ENCODE measurements around the gene AFF3. TPM values are rescaled to one million over a fixed set of nuclear protein-coding genes. Genes with fewer than 3 reads are reported as not detected.

Gene AFF3
- total and polyA plus RNA-seq, 10 of the 15 experiments (the other 5 are each of a cell fraction or from before 2014, with no cell fraction given) = 0.26 to 5.5 (median 3.0) TPM

- TF ChIP-seq BHLHE40 (IDR thresholded peaks at IDR 0.05; ENCODE audit: borderline replicate concordance in 1 of 2, low read depth in 2 of 2, low read length in 1 of 2) (no peak), FOXK2 (IDR thresholded peaks at IDR 0.05) (no peak), NBN (IDR thresholded peaks at IDR 0.05) (no peak), IRF3 (IDR thresholded peaks at IDR 0.05) (no peak), ETV6 (conservative IDR thresholded peaks at IDR 0.05 in 1 of 2, IDR thresholded peaks at IDR 0.05 in 1 of 2; ENCODE audit: borderline replicate concordance in 1 of 2, low read depth in 1 of 2) (no peak), MTA2 (IDR thresholded peaks at IDR 0.05; ENCODE audit: low read depth) (no peak), POLR2A (IDR thresholded peaks at IDR 0.05; ENCODE audit: low read depth, low read length) (no peak)
These were observed 236.8 kb downstream of the AFF3 start (continued) for GRCh38 chr2:99905636-99906035.

GRCh38 chr2:99905025-99905424 lies 237.4 kb downstream of the AFF3 start:
- no peaks in the 10 kb centered on the region for H3K4me1 ChIP-seq (ENCODE audit: control insufficient read depth, insufficient read depth, low read length)
- H3K36me3 ChIP-seq (ENCODE audit: control insufficient read depth in 2 of 2, insufficient read depth in 2 of 2, low read length in 1 of 2) = no peaks in the 10 kb centered on the region
- no peak overlapping the region for H3K4me3 ChIP-seq
- in situ Hi-C loops (cut with MboI) (no loop called here), intact Hi-C loops (cut with micrococcal nuclease; ENCODE audit: unreplicated experiment) (no loop called here)
- H2AFZ ChIP-seq (ENCODE audit: control insufficient read depth, low read depth, low read length) = no peak overlapping the region
- POLR2A ChIA-PET = no interaction called here
- ATAC-seq = no peak
- RAD21 ChIA-PET (ENCODE audit: unreplicated experiment) = no interaction called here
- no TSS peak for BruUV-seq (replicated peaks)
- H3K9me3 ChIP-seq (replicated peaks; ENCODE audit: control insufficient read depth, insufficient read depth, low read length) = no peaks in the 10 kb centered on the region
- no peaks in the 10 kb centered on the region; a peak in 1 of 4 replicates for H3K27me3 ChIP-seq (replicated peaks in 1 of 2; ENCODE audit: control insufficient read depth in 2 of 2, insufficient read depth in 2 of 2, low read length in 1 of 2)
- H3K9ac ChIP-seq (ENCODE audit: control insufficient read depth, insufficient read depth, low read length) = no peak overlapping the region
- DNase-seq (ENCODE audit: low read depth, low spot score) = no peak
- H3K4me2 ChIP-seq (ENCODE audit: control insufficient read depth, insufficient read depth) = no peak overlapping the region
- CTCF ChIA-PET = no interaction called here
- FAIRE-seq = no peak
- H4K20me1 ChIP-seq (ENCODE audit: control insufficient read depth, insufficient read depth) = no peaks in the 10 kb centered on the region
- no peaks in the 10 kb centered on the region for H3K79me2 ChIP-seq (ENCODE audit: control insufficient read depth, insufficient read depth, low read length)
- no peak overlapping the region for H3K27ac ChIP-seq (ENCODE audit: control insufficient read depth, insufficient read depth)
- SMC1A ChIA-PET (ENCODE audit: uncharacterized antibody, unreplicated experiment) = interaction anchor here (1.3 kb wide), 1 partner anchor 13 kb away, joined by 3 read pairs; no protein-coding TSS in a partner anchor
- 51% methylated on average over 5 of the region's 5 CpGs for WGBS (ENCODE audit: insufficient coverage, insufficient replicate concordance, low lambda C conversion rate, missing lambda C conversion rate)
- TF ChIP-seq HCFC1 (IDR thresholded peaks at IDR 0.05; ENCODE audit: low read length) = no peak
- no peak for TF ChIP-seq MTA2 (IDR thresholded peaks at IDR 0.05; ENCODE audit: low read depth)
- no peak for TF ChIP-seq GATAD2B (conservative IDR thresholded peaks at IDR 0.05; ENCODE audit: low read depth)
- TF ChIP-seq RAD21 (IDR thresholded peaks at IDR 0.05; ENCODE audit: insufficient read depth, low read depth, low read length) = no peak
- TF ChIP-seq ZBED1 (IDR thresholded peaks at IDR 0.05; ENCODE audit: borderline replicate concordance) = no peak
- no peak for TF ChIP-seq RB1 (IDR thresholded peaks at IDR 0.05; ENCODE audit: borderline replicate concordance)
- no peak for TF ChIP-seq SREBF2 (IDR thresholded peaks at IDR 0.05; ENCODE audit: low read length)
- TF ChIP-seq SMARCA5 (IDR thresholded peaks at IDR 0.05) = no peak
- TF ChIP-seq IRF3 (IDR thresholded peaks at IDR 0.05) = no peak
- no peak for TF ChIP-seq RELA (IDR thresholded peaks at IDR 0.05; ENCODE audit: borderline replicate concordance, partially characterized antibody)
- TF ChIP-seq RELB (IDR thresholded peaks at IDR 0.05; ENCODE audit: low read depth) = no peak
- no peak for TF ChIP-seq YBX1 (IDR thresholded peaks at IDR 0.05)
- no peak for TF ChIP-seq PRDM15 (CRISPR knock-in tag; IDR thresholded peaks at IDR 0.05)

All from GM12878 (cell line).